ENCODE measurements around the gene STOML1. TPM values are rescaled to one million over a fixed set of nuclear protein-coding genes. Genes with fewer than 3 reads are reported as not detected.

The STOML1 gene
- total and polyA plus RNA-seq, 2 experiments from 2014 or later: 8.2 to 15.6 TPM

- Histone ChIP-seq H3K27me3 (no peaks in the 10 kb centered on the region), H3K36me3 (no peaks in the 10 kb centered on the region), H3K4me1 (ENCODE audit: low read depth) (peaks cover 6% of the 10 kb centered on the region), H3K9me3 (ENCODE audit: low read depth) (no peaks in the 10 kb centered on the region), H3K27ac (no peak overlapping the region), H3K4me3 (no peak overlapping the region)
- TF ChIP-seq CTCF (IDR thresholded peaks at IDR 0.05; ENCODE audit: low read depth, low read length): no peak
- no peak for DNase-seq (ENCODE audit: low read depth in 1 of 2, low spot score in 1 of 2)
Observed at GRCh38 chr15:73955861-73956742, 36.0 kb downstream of the STOML1 start.

DNA sequence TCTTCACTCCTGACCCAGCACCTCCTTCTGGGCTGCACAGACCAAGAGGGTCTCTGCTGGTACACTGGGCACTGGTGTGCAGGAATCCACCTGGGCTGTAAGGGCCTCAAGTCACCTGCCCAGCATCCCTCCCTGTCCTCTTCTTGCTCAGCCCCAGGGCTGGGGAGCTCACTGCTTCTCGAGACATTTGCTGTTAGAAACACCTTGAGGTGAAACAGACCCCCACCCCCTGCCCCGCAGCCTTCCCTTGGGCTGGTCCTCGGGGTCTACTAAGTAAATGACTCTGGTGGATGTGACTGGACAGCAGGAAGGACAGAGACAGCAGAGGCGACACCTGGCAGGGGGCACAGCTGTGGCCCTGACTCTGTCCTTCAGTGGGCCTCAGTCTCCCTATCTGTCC lies 36.8 kb downstream of the STOML1 start:
- no peak for TF ChIP-seq CTCF (IDR thresholded peaks at IDR 0.05; ENCODE audit: low read depth, low read length)
- no peaks in the 10 kb centered on the region for H3K36me3 ChIP-seq
- no peaks in the 10 kb centered on the region for H3K27me3 ChIP-seq
- no peak overlapping the region for H3K4me3 ChIP-seq
- H3K27ac ChIP-seq: no peak overlapping the region
- peaks cover 6% of the 10 kb centered on the region for H3K4me1 ChIP-seq (ENCODE audit: low read depth)
- H3K9me3 ChIP-seq (ENCODE audit: low read depth): no peaks in the 10 kb centered on the region
- no peak for DNase-seq (ENCODE audit: low read depth in 1 of 2, low spot score in 1 of 2)

DNA sequence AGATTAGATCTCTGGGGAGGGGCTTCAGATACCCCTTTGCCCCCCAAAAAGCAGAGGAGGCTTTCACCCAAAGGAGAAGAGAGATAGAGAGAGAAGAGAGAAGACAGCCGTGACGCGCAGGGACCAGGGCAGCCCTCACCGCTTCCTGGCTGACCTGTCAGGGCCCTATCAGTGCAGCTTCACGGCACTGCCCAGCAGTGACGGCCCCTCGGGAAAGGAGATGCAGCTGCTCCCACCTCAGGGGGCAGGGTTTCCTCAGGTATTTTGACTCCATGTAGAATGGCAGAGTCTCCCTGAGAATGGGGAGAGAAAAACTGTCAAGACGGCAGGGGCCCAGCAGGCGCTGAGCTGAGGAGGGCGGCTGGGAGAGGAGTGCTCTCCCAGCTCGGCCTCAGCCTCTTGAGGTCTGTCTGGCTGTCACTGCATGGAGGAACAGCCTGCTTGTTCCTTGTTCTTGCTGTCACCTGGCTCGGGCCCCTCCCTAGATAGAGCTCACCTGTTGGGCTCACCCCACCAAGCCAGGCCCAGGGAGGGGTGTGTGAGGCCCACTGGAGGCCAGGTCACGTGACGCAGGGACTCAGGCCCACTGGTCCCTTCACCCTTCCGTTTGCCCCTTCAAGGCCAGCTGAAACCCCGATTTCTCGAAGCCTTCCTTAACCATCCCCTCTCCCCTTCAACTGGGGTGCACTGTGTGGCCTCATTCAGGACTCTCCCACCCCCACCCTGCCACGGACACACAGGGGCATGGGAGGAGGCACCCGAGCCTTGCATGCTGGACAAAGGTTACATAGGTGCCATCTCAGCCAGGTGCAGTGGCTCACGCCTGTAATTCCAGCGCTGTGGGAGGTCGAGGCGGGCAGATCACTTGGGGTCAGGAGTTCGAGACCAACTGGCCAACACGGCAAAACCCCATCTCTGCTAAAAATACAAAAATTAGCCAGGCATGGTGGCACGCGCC lies 37.6 kb downstream of the STOML1 start:
- H3K36me3 ChIP-seq: peaks cover 5% of the 10 kb centered on the region
- H3K27ac ChIP-seq: no peak overlapping the region
- peaks cover 6% of the 10 kb centered on the region for H3K4me1 ChIP-seq (ENCODE audit: low read depth)
- H3K27me3 ChIP-seq: no peaks in the 10 kb centered on the region
- no peaks in the 10 kb centered on the region for H3K9me3 ChIP-seq (ENCODE audit: low read depth)
- DNase-seq (ENCODE audit: low read depth in 1 of 2, low spot score in 1 of 2): no peak
- H3K4me3 ChIP-seq: no peak overlapping the region
- no peak for TF ChIP-seq CTCF (IDR thresholded peaks at IDR 0.05; ENCODE audit: low read depth, low read length)

DNA sequence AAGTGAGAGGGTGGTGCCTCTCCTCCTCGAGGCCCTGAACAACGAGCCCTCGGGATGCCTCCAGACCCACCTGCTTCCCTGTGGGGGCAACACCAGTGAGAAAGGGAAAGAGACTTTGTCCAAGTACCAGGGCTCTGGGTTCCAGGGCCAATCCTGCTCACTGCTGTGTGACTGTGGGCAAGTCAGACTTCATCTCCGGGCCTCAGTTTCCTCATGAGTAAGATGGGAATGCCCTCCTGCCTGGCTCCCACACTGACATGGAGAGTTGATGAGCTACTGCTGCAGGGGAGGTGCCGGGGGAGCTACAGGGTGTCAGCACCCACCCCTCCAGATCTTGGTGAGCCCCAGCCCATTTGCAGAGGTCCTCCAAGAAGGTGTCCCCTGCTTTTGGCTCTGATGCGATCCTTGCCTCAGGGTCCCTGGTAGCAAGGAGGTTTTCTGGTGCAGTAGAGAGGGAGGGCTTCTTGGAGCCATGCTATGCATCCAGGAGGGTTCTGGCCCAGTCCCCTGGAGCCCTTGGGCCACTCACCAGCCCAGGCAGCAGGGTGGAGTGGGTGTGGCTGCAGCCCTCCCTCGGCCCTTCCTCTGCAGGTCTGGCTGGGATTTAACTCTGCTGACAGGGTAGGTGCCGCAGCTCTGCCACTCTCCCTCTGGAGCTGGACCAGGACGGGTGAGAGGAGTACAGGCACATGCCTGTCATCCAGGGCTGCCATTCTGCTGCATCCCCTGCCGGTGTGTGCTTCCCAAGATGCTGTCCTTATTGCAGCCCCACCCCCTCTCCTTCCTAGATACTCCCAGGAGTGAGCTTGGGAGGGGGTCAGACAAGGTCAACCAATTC lies 39.0 kb downstream of the STOML1 start:
- no peaks in the 10 kb centered on the region for H3K27me3 ChIP-seq
- no peak for DNase-seq (ENCODE audit: low read depth in 1 of 2, low spot score in 1 of 2)
- no peak for TF ChIP-seq CTCF (IDR thresholded peaks at IDR 0.05; ENCODE audit: low read depth, low read length)
- H3K4me3 ChIP-seq: no peak overlapping the region
- no peaks in the 10 kb centered on the region for H3K9me3 ChIP-seq (ENCODE audit: low read depth)
- no peak overlapping the region for H3K27ac ChIP-seq
- H3K4me1 ChIP-seq (ENCODE audit: low read depth): peaks cover 6% of the 10 kb centered on the region
- peaks cover 7% of the 10 kb centered on the region for H3K36me3 ChIP-seq

Data from cardiac muscle cell (in vitro differentiated cells and primary cell).